NCI-H1930 (cell line): ENCODE measurements around the gene TNIP2.

ENCODE experiments used
- DNase-seq, 2 experiments: peaks; one replicate each; lab custom pipeline; 2025; lab: John Stamatoyannopoulos, UW

TNIP2 gene

DNA sequence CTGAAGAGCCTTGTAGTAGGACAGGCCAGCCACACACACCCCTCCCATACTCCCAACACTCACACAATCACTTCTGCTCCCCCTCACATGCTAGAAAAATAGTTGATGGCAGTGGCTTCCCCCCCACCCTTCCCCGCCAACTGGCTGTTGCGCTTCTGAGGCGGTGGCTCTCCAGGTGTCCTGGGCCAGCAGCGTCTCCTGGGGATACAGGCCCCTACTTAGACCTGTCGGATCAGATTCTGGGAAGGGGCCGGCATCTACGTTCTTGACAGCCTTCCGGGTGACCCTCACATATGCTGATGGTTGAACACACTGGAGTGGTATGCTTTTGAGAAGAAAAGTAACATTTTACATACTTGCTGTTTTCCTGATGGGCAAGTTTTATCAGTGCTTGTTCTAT is 39.9 kb downstream of the TNIP2 start:
- no peak for DNase-seq

DNA sequence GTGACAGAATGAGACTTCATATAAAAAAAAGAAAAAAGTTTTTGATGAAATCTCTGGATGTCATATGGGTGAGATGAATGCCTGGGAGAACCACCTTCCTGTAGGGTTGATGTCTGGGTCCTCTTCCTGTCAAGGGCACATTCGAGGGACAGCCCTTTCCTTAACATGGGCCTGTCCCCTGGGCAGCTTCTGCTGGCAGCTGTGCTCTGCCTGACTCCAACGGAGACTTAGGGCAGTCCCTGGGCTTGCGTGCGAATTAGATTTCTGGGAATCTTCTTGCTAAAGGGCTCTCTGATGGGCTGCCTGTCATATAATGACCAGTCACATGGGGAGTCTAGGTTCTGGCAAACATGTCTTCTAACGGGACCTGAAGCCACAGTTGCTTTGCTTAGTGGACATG is 40.7 kb downstream of the TNIP2 start:
- DNase-seq, result no peak

DNA sequence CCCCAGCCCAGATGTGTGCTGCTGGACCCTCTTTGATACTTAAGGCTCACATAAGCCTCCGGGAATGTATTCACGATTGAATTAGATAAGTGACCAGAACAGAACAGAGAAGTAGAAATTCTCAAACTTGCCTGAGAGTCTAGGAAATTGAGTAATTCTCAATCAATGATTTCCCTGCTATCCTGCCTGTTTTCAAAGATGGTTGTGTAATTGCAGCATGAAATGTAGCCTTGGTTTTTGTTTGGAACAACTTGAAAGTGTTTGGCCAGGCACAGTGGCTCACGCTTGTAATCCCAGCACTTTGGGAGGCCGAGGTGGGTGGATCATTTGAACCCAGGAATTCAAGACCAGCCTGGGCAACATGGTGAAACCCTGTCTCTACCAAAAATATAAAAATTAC is 41.2 kb downstream of the TNIP2 start:
- no peak for DNase-seq

DNA sequence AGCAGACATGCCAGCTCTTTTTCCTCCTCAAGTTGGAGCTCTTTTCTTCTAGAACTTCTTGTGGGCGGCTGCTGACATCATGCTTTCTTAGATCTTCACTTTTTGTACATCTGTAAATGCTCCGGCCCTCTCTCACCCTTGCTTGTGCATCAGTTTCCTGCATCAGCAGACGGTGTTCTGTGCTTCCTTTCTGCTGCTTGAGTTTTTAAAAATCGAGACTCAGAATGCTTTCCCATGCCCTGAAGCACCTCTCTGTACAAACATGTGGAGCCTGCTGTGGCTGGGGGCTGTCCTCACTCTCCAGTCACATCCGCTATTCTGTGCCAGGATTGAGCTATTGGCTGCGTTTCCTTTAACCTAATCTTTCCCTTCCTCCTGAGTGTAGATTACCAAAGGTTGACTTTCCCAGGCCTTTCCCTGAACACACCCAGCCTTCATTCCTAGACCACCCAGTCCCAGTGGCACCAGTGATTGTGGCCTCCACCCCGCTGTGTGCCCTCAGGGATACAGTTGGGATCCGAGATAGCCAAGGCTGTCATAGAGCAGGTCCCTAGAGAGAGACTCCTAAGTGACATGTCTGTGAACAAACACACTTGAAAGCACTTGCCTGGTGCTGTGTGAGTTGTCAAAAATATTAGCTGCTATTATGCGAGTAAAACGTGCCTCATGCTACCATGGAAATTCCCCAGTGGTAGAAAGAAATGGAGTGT is 41.9 kb downstream of the TNIP2 start:
- DNase-seq, result no peak

DNA sequence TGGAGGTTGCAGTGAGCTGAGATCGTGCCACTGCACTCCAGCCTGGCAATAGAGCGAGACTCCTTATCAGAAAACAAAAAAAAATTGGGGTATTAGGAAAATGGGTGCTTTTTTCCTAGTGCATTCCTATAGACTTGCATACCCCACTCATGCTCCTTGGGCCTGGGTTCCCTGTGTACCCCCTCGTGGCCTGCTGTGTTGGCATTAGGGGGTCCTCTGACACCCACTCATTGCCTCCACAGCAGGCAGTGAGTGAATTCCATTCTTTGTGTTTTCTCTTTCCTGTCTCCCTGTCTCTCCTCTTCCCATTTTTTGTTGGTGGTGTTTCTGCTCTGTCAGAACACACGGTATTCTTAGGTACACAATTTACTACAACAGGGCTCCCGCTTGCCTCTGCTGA is 42.8 kb downstream of the TNIP2 start:
- DNase-seq, result no peak

DNA sequence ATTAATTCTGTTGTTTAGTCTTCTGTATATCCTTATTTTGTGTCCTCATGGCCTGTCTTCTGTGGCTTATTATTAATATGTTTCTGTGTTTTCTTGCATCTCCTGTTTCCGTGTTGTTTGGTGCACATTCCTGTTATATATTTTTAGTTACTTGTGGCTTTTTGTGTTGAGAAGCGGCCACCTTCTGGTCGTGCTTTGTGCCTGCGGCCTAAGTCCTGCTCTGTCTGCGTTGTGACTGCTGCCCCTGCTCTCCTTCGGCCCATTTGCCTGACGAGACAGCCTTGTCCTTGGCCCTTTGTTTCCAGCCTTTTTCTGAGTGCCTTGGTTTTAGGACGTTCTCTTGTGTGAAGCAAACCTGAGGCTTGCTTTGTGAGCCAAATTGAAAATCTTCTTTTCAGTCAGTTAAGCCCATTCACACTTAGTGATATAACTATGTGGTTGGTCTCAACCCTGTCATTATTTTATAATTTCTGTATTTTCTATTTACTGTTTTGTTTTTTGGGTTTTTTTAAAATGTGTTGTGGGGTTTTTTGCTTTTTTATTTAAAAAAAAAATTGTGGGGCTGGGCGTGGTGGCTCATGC is 43.8 kb downstream of the TNIP2 start:
- no peak for DNase-seq

- no peak for DNase-seq
These were observed 53.4 kb downstream of the TNIP2 start for GRCh38 chr4:2702770-2703169.

GRCh38 chr4:2702361-2702760 is 53.8 kb downstream of the TNIP2 start:
- no peak for DNase-seq

DNA sequence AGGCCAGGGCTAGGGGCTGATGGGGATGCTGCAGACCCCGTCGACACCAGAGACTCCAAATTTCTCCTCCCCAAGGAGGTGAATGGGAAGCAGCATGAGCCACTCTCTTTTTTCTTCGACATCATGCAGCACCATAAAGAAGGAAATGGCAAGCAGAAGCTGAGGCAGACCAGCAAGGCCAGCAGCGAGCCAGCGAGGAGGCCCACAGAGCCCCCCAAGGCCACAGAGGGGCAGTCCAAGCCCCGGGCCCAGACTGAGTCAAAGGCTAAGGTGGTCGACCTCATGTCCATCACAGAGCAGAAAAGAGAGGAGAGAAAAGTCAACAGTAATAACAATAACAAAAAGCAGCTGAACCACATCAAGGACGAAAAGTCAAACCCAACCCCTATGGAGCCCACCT is 56.1 kb downstream of the TNIP2 start:
- no peak for DNase-seq

DNA sequence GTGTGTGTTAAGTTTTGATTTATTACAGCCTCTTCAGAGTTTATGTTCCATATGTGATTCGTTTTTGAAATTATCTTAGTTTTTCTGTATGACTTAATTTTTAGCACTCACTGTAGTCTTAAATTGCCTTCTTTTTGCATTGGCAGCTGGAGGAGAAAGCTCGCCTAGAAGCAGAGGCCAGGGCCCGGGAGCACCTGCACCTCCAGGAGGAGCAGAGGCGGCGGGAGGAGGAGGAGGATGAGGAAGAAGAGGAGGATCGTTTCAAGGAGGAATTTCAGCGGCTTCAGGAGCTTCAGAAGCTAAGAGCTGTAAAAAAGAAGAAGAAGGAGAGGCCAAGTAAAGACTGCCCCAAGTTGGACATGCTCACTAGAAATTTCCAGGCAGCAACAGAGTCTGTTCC is 56.6 kb downstream of the TNIP2 start:
- no peak for DNase-seq

GRCh38 chr4:2698951-2699505 is 57.1 kb downstream of the TNIP2 start:
- no peak for DNase-seq

DNA sequence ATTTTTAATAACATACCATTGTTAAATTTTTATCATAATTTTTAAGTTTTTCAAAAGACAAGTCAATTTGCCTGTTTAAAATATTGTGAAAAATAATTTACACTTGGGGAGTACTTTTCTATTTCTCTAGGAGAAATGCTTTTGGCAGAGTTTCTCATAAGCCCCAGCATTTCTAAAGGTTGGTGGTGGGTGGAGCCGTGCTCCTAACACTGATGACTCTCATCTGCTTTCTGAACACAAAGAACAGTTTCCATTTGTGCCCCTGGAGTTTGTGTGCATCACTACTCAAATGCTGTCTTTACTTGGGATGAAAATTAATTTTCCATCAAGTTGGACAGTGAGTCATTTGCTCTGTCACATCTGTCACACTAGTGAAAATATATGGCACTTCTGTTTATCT is 57.6 kb downstream of the TNIP2 start:
- no peak for DNase-seq

DNA sequence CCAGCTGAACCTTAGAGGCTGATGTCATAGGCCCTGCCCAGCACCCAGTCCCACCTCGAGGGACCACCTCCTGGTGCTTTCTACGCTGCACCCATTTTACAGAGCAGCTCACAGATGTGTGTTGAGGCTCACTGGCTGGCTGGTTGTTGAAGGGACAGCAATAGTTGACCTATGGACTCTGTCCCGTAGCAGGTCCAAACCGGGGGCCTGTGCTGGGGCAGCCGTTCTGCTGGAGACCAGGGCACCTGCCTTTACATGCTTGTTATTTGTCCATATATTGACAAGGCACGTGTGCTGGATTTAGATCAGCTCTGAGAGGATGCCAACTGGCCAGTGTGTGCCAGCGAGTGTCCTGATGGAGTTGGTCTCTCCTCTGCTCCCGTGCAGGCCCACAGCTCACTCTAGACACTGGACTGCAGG is 58.1 kb downstream of the TNIP2 start:
- DNase-seq, result no peak

GRCh38 chr4:2696423-2696822 is 59.7 kb downstream of the TNIP2 start:
- DNase-seq, result no peak

DNA sequence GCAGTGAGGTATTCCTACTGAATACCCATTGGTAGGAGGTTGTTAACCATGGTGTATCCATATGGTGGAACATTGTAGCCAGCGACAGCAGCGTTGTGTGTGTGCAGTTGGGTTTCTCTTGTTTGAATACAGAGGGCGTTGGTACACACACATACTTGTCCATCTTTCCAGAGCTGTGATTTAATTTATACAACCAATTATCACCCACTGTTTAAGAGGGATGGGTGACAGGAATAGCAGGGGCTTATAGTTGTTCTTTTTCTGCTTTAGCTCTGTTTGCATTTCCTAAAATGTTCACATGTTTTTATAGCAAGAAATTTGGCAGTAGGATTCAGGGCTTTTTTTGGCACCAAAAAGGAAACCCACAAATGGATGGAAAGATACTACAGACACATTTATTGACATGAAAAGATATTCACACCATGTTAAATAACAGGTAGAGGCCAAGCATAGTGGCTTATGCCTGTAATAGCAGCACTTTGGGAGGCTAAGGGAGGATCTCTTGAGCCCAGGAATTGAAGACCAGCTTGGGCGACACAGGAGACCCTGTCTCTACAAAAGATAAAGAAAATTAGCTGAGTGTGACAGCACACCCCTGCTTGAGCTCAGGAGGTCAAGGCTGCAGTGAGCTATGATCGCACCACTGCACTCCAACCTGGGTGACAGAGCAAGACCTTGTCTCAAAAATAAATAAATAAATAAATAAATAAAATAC is 60.6 kb downstream of the TNIP2 start:
- DNase-seq, result no peak

DNA sequence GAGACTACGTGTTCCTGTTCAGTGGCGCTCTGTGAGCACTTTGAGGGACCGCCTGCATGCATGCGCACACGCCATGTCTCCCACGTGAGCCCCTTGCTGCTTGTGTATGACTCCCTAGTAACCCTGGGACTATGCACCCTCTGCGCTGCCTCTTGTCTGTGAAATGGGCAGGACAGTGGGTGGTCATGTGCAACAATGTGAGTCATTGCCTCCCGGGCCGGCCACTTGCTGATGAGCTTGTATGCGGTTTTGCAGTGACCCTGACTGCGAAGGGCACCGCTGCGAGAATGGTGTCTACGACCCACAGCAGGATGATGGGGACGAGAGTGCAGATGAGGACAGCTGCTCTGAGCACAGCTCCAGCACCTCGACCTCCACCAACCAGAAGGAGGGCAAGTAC is 61.4 kb downstream of the TNIP2 start:
- DNase-seq, result no peak

GRCh38 chr4:2691952-2692435 is 64.1 kb downstream of the TNIP2 start:
- no peak for DNase-seq
